ENCODE measurements around the gene GPATCH4.
"Not testable (repeated sequence)": the region's sequence is repeated elsewhere in the genome, so short reads cannot be mapped to it uniquely, and the experiment has no call there.

Gene GPATCH4

GRCh38 chr1:156626079-156626438, 24.8 kb upstream of the GPATCH4 start:
- DNase-seq (ENCODE audit: low spot score): no peak

GRCh38 chr1:156625436-156626078, 24.3 kb upstream of the GPATCH4 start:
- DNase-seq (ENCODE audit: low spot score): no peak

- DNase-seq (ENCODE audit: low spot score): no peak
Measured at GRCh38 chr1:156624814-156625435, 23.6 kb upstream of the GPATCH4 start.

GRCh38 chr1:156623946-156624813, 22.9 kb upstream of the GPATCH4 start:
- DNase-seq (ENCODE audit: low spot score): no peak

- DNase-seq (ENCODE audit: low spot score): no peak
Measured at GRCh38 chr1:156622581-156623297, 21.5 kb upstream of the GPATCH4 start.

- DNase-seq (ENCODE audit: low spot score): no peak
Measured at GRCh38 chr1:156619582-156619955, 18.3 kb upstream of the GPATCH4 start.

GRCh38 chr1:156618853-156619581, 17.7 kb upstream of the GPATCH4 start, which contains the start of gene HAPLN2:
Gene HAPLN2, plus strand, starts transcription at chr1:156619415. Its CDS starts 4,076 bp downstream, at chr1:156623491.
- no peak for DNase-seq (ENCODE audit: low spot score)

- DNase-seq (ENCODE audit: low spot score): peak; percentile 98
Measured at GRCh38 chr1:156616463-156616862, 15.2 kb upstream of the GPATCH4 start.

GRCh38 chr1:156615946-156616345, 14.7 kb upstream of the GPATCH4 start:
- no peak for DNase-seq (ENCODE audit: low spot score)

- no peak for DNase-seq (ENCODE audit: low spot score)
Measured at GRCh38 chr1:156612666-156613065, 11.4 kb upstream of the GPATCH4 start.

GRCh38 chr1:156610072-156610471, 8.8 kb upstream of the GPATCH4 start:
- DNase-seq (ENCODE audit: low spot score): not testable (repeated sequence)

GRCh38 chr1:156608981-156609380, 7.7 kb upstream of the GPATCH4 start:
- DNase-seq (ENCODE audit: low spot score): no peak

GRCh38 chr1:156608036-156608674, 6.9 kb upstream of the GPATCH4 start:
- peak; percentile 74 for DNase-seq (ENCODE audit: low spot score)

GRCh38 chr1:156607344-156607743, 6.1 kb upstream of the GPATCH4 start:
- DNase-seq (ENCODE audit: low spot score): not testable (repeated sequence)

- DNase-seq (ENCODE audit: low spot score): no peak
Measured at GRCh38 chr1:156602557-156602993, 1.3 kb upstream of the GPATCH4 start.

GRCh38 chr1:156601892-156602291, 613 bp upstream of the GPATCH4 start:
- no peak for DNase-seq (ENCODE audit: low spot score)

GRCh38 chr1:156600733-156601121, 552 bp downstream of the GPATCH4 start:
- no peak for DNase-seq (ENCODE audit: low spot score)

- no peak for DNase-seq (ENCODE audit: low spot score)
Measured at GRCh38 chr1:156599811-156600210, 1.5 kb downstream of the GPATCH4 start.

GRCh38 chr1:156598731-156599432, 2.4 kb downstream of the GPATCH4 start:
- no peak for DNase-seq (ENCODE audit: low spot score)

GRCh38 chr1:156598125-156598524, 3.2 kb downstream of the GPATCH4 start:
- no peak for DNase-seq (ENCODE audit: low spot score)
